ENCODE measurements around the gene HOXB2.

DNA sequence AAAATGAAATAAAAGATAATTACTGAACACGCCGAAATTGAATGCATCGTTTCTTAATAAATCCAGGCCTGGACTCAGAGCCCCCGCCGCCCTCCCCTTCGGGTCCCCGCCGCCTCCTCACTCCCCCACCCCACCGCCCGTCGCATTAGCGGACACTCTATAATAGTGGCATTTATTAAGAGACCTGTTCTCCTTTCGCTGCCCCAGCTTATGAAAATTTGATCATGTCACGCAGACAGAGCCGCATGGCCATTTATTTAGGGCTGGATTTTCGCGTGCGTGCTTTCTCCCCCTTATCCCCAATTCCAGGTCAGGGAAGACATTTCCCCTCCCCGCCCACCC is 6.3 kb upstream of the HOXB2 start:
- TF ChIP-seq, protein P1, sequence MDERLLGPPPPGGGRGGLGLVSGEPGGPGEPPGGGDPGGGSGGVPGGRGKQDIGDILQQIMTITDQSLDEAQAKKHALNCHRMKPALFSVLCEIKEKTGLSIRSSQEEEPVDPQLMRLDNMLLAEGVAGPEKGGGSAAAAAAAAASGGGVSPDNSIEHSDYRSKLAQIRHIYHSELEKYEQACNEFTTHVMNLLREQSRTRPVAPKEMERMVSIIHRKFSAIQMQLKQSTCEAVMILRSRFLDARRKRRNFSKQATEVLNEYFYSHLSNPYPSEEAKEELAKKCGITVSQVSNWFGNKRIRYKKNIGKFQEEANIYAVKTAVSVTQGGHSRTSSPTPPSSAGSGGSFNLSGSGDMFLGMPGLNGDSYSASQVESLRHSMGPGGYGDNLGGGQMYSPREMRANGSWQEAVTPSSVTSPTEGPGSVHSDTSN (CRISPR knock-in tag; IDR thresholded peaks at IDR 0.05; ENCODE audit: low read depth), result no peak
- TF ChIP-seq, protein P1 (tag; conservative IDR thresholded peaks at IDR 0.05; ENCODE audit: low read depth), result no peak
- TF ChIP-seq FOS (IDR thresholded peaks at IDR 0.05; ENCODE audit: extremely low read depth, insufficient read length) (no peak), OTX1 (CRISPR knock-in tag; IDR thresholded peaks at IDR 0.05) (no peak), ZNF24 (IDR thresholded peaks at IDR 0.05) (no peak), KLF1 (tag; IDR thresholded peaks at IDR 0.05) (no peak), CBX2 (IDR thresholded peaks at IDR 0.05; ENCODE audit: insufficient read depth, low read length, poor library complexity, severe bottlenecking) (no peak), ATF7 (IDR thresholded peaks at IDR 0.05) (no peak)
- TF ChIP-seq, protein P2, sequence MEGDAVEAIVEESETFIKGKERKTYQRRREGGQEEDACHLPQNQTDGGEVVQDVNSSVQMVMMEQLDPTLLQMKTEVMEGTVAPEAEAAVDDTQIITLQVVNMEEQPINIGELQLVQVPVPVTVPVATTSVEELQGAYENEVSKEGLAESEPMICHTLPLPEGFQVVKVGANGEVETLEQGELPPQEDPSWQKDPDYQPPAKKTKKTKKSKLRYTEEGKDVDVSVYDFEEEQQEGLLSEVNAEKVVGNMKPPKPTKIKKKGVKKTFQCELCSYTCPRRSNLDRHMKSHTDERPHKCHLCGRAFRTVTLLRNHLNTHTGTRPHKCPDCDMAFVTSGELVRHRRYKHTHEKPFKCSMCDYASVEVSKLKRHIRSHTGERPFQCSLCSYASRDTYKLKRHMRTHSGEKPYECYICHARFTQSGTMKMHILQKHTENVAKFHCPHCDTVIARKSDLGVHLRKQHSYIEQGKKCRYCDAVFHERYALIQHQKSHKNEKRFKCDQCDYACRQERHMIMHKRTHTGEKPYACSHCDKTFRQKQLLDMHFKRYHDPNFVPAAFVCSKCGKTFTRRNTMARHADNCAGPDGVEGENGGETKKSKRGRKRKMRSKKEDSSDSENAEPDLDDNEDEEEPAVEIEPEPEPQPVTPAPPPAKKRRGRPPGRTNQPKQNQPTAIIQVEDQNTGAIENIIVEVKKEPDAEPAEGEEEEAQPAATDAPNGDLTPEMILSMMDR (IDR thresholded peaks at IDR 0.05 in 2 of 3, conservative IDR thresholded peaks at IDR 0.05 in 1 of 3; ENCODE audit: insufficient read depth in 2 of 3, low read depth in 1 of 3, low read length in 3 of 3), result no peak
- TF ChIP-seq, protein P3, sequence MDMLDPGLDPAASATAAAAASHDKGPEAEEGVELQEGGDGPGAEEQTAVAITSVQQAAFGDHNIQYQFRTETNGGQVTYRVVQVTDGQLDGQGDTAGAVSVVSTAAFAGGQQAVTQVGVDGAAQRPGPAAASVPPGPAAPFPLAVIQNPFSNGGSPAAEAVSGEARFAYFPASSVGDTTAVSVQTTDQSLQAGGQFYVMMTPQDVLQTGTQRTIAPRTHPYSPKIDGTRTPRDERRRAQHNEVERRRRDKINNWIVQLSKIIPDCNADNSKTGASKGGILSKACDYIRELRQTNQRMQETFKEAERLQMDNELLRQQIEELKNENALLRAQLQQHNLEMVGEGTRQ (CRISPR knock-in tag; IDR thresholded peaks at IDR 0.05), result no peak
